Stimulated activated CD8-positive, alpha-beta memory T cell treated with anti-CD3 and anti-CD28 coated beads, Interleukin-7, amount 100 ng/mL, for 48 hours (primary cell): ENCODE measurements around the gene ITIH5.

Experiments
- DNase-seq, 2 donors: peaks; one replicate each; pipeline ENCODE4 v3.0.0-alpha.2; 2020; ENCODE audit warnings: low read depth in 1 of 2; ENCODE audit errors: extremely low read depth in 1 of 2

Gene ITIH5

GRCh38 chr10:7525314-7526016, 141.3 kb downstream of the ITIH5 start:
- DNase-seq, result peak in 1 of 2 donors; percentile 29

- no peak for DNase-seq
Measured at GRCh38 chr10:7523656-7524055, 143.1 kb downstream of the ITIH5 start.

DNA sequence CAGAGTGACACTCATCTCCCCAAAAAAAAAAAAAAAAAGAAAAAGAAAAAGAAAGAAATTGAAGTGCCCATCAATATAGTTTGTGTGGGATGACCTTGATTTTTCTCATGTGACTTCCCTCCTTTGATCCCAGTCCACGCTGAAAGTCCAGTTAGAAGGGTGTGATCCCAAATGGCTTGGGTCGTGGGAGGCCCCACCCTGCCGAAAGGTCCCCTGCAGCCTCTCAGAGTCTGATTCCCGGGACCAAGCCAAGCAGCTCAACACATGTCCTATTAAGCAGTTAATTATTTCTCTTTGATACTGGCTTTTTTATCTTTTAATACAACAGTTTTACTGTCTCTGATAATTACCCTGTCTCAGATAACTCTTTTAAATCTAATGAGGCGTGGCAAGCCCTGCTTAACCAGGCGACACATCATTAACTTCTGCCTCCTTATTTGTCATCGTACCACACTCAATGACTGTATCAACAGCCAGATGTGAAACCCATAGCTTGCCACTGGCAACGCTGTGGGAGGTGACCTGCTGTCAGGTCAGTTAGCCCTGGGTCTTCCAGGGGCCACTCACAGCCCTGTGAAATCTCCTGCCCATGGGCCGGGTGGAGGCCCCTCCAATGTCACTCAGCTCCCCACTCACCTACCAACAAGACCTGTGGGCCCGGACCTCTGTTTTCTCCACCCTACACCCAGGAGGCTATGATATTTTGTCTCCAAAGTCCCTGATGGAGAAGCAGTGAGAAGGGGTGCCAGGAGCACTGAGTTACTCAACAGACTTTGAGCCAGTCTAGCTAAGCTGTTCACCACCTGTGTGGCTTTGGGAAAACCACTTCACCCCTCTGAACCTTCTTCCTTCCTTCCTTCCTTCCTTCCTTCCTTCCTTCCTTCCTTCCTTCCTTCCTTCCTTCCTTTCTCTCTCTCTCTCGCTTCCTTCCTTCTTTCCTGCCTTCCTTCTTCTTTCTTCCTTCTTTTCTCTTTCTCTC, 146.0 kb downstream of the ITIH5 start:
- DNase-seq, result no peak

- no peak for DNase-seq
Measured at GRCh38 chr10:7519351-7519750, 147.4 kb downstream of the ITIH5 start.

DNA sequence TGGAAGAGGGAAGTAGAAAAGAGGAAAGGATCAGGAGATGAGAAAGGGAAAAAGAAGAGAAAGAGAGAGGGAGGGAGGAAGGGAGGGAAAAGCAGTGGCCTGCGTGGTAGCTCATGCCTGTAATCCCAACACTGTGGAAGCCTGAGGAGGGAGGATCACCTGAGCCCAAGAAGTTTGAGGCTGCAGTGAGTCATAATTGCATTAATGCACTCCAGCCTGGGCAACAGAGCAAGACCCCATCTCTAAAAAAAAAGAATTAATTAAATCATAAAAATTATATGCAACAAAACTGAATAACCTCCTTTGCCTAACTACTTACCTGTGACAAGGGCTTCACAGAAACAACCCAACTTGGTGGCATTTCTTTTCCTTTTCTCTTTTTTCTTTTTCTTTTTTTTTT, 148.1 kb downstream of the ITIH5 start:
- DNase-seq, result no peak

DNA sequence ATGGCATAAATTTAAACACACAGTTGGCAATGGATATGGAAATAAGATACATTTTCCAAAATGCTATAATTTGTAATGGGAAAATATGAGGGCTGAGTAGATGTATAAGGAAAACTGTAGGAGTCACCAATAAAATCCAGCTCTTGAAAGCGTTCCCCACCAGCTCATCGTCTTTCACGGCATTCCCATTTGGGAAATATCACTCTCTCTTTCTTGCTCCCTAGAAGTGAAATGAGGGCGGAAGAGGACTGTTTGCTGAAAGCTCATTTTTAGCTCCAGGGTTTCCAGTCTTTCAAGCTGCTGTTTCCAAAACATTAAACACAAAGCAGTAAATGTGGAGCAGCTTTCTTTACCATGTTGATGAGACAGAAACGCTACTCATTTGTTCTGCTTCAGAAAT, 151.3 kb downstream of the ITIH5 start:
- no peak for DNase-seq

DNA sequence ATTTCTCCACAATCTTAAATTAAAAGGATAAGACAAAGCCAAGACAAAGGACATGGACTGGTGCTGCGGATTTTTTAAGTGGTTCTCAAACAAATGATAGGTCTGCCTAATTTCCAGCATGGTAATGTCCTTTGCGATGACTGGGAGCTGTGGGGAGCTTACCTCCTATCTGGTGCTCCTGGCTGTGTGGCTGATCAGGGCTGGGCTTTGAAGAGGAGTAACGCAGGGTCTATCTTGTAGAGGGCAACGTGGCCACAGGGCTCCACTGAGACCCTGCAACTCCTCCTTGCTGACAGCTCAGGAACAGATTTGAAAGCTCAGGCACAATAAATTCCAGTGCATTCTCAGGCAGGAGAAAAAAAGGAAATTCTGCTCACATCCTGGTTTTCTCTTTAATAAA, 152.8 kb downstream of the ITIH5 start:
- no peak for DNase-seq

- DNase-seq, result no peak
Measured at GRCh38 chr10:7513455-7513854, 153.3 kb downstream of the ITIH5 start.

DNA sequence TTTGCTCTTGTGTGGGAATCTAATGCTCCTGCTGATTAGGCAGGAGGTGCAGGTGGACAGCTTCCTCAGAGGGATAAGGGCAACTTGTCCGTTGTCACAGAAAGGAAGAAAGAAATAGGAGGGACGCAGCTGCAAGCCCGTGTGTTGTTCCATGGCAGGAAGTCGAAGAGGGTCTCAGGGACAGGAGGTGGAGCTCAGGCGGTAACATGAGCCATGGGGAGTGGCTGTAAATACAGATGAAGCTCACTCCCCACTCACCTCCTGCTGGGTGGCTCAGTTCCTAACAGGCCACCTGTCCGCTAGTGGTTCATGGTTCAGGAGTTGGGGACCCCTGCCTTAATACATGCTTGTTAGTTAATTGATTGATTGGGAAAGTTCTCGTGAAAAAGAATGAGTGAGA, 154.3 kb downstream of the ITIH5 start:
- no peak for DNase-seq

DNA sequence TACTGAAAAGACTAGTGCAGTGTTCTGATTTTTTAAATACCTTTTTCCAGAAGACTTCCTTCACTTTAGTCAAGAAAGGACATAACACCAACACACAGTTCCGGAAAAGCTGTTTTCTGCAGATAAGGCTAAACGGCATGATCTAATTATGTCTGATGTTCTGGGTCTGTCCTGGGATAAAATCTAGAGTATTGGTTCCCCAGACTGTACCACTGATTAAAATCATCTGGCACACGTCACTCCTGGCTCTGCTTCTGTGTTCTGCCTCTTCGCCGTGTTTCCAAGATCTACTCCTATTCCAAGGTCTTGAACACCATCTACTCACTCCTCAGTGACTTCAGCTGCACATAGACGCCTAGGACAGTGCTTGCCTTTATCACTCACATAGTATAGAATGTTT, 155.2 kb downstream of the ITIH5 start:
- DNase-seq, result no peak
